ENCODE data around the gene ABHD12B. TPM values are rescaled to one million over a fixed set of nuclear protein-coding genes. Genes with fewer than 3 reads are reported as not detected.

ABHD12B gene
- total RNA-seq, 1 experiment from 2014 or later = 0.37 TPM

- no peaks in the 10 kb centered on the region for H3K27me3 ChIP-seq (replicated peaks; ENCODE audit: insufficient read depth, low read depth, low read length, poor library complexity)
- peak overlapping the region; percentile 20 for H3K27ac ChIP-seq (ENCODE audit: low read depth, low read length, poor library complexity, severe bottlenecking)
- H3K4me3 ChIP-seq (ENCODE audit: low read depth, low read length, poor library complexity, severe bottlenecking) = peak overlapping the region; percentile 49
- CTCF ChIA-PET = interaction anchor here (0.5 to 1.2 kb wide), 13 partner anchors 10 to 1707 kb away, joined by 3 to 6 read pairs (median 4); no protein-coding TSS in a partner anchor
- H3K4me1 ChIP-seq (ENCODE audit: insufficient read depth, low read length, poor library complexity, severe bottlenecking) = no peaks in the 10 kb centered on the region
- DNase-seq (ENCODE audit: low spot score) = peak; percentile 91
- BruUV-seq (replicated peaks) = no TSS peak
- H3K36me3 ChIP-seq (ENCODE audit: insufficient read depth, low read length, poor library complexity, severe bottlenecking) = no peaks in the 10 kb centered on the region
- intact Hi-C loops (cut with micrococcal nuclease; ENCODE audit: unreplicated experiment) = loop anchor here (1.0 kb wide), 2 partner anchors 260 to 317 kb away; no protein-coding TSS in a partner anchor
- POLR2A ChIA-PET (ENCODE audit: low non-redundant PET) = interaction anchor here (0.6 kb wide), 1 partner anchor 249 kb away, joined by 11 read pairs; no protein-coding TSS in a partner anchor
- TF ChIP-seq CTCF (conservative IDR thresholded peaks at IDR 0.05; ENCODE audit: low read depth, low read length) (peak; percentile 76), EZH2 (IDR thresholded peaks at IDR 0.05; ENCODE audit: borderline replicate concordance, low read depth, low read length, poor library complexity, severe bottlenecking) (no peak)
- H3K9me3 ChIP-seq (ENCODE audit: low read depth, low read length, poor library complexity, severe bottlenecking) = no peaks in the 10 kb centered on the region
Observed at GRCh38 chr14:50860478-50861086, 11.3 kb upstream of the ABHD12B start.

- no peak for DNase-seq (ENCODE audit: low spot score)
- H3K27me3 ChIP-seq (replicated peaks; ENCODE audit: insufficient read depth, low read depth, low read length, poor library complexity) = no peaks in the 10 kb centered on the region
- POLR2A ChIA-PET (ENCODE audit: low non-redundant PET) = no interaction called here
- H3K36me3 ChIP-seq (ENCODE audit: insufficient read depth, low read length, poor library complexity, severe bottlenecking) = no peaks in the 10 kb centered on the region
- no peak overlapping the region for H3K27ac ChIP-seq (ENCODE audit: low read depth, low read length, poor library complexity, severe bottlenecking)
- no peak overlapping the region for H3K4me3 ChIP-seq (ENCODE audit: low read depth, low read length, poor library complexity, severe bottlenecking)
- intact Hi-C loops (cut with micrococcal nuclease; ENCODE audit: unreplicated experiment) = no loop called here
- TF ChIP-seq CTCF (conservative IDR thresholded peaks at IDR 0.05; ENCODE audit: low read depth, low read length) (no peak), EZH2 (IDR thresholded peaks at IDR 0.05; ENCODE audit: borderline replicate concordance, low read depth, low read length, poor library complexity, severe bottlenecking) (no peak)
- H3K9me3 ChIP-seq (ENCODE audit: low read depth, low read length, poor library complexity, severe bottlenecking) = no peaks in the 10 kb centered on the region
- H3K4me1 ChIP-seq (ENCODE audit: insufficient read depth, low read length, poor library complexity, severe bottlenecking) = no peaks in the 10 kb centered on the region
- CTCF ChIA-PET = no interaction called here
- no TSS peak for BruUV-seq (replicated peaks)
Observed at GRCh38 chr14:50862036-50862570, 9.8 kb upstream of the ABHD12B start.

- Histone ChIP-seq H3K27me3 (replicated peaks; ENCODE audit: insufficient read depth, low read depth, low read length, poor library complexity) (peaks cover 3% of the 10 kb centered on the region), H3K9me3 (ENCODE audit: low read depth, low read length, poor library complexity, severe bottlenecking) (no peaks in the 10 kb centered on the region), H3K36me3 (ENCODE audit: insufficient read depth, low read length, poor library complexity, severe bottlenecking) (no peaks in the 10 kb centered on the region), H3K27ac (ENCODE audit: low read depth, low read length, poor library complexity, severe bottlenecking) (no peak overlapping the region), H3K4me1 (ENCODE audit: insufficient read depth, low read length, poor library complexity, severe bottlenecking) (no peaks in the 10 kb centered on the region), H3K4me3 (ENCODE audit: low read depth, low read length, poor library complexity, severe bottlenecking) (no peak overlapping the region)
- intact Hi-C loops (cut with micrococcal nuclease; ENCODE audit: unreplicated experiment) = no loop called here
- ChIA-PET POLR2A (ENCODE audit: low non-redundant PET) (no interaction called here), CTCF (interaction anchor here (0.5 kb wide), 1 partner anchor 10 kb away, joined by 4 read pairs; no protein-coding TSS in a partner anchor)
- TF ChIP-seq CTCF (conservative IDR thresholded peaks at IDR 0.05; ENCODE audit: low read depth, low read length) = no peak
- no peak for TF ChIP-seq EZH2 (IDR thresholded peaks at IDR 0.05; ENCODE audit: borderline replicate concordance, low read depth, low read length, poor library complexity, severe bottlenecking)
- BruUV-seq (replicated peaks) = no TSS peak
- DNase-seq (ENCODE audit: low spot score) = no peak
Observed at GRCh38 chr14:50864237-50864636, 7.6 kb upstream of the ABHD12B start.

All from A673 (cell line).